Erythroblast (primary cell): ENCODE data around the gene GBX2.

ENCODE experiments used
- GATA1 ChIP-seq: IDR thresholded peaks from 2 replicates; pipeline ENCODE4 v1.6.1; 2011; ENCODE audit warnings: low read depth, mild to moderate bottlenecking, control low read depth, low read length, moderate library complexity
- POLR2A ChIP-seq: IDR thresholded peaks from 2 replicates; pipeline ENCODE4 v1.6.1; 2011; ENCODE audit warnings: mild to moderate bottlenecking, low read length

DNA sequence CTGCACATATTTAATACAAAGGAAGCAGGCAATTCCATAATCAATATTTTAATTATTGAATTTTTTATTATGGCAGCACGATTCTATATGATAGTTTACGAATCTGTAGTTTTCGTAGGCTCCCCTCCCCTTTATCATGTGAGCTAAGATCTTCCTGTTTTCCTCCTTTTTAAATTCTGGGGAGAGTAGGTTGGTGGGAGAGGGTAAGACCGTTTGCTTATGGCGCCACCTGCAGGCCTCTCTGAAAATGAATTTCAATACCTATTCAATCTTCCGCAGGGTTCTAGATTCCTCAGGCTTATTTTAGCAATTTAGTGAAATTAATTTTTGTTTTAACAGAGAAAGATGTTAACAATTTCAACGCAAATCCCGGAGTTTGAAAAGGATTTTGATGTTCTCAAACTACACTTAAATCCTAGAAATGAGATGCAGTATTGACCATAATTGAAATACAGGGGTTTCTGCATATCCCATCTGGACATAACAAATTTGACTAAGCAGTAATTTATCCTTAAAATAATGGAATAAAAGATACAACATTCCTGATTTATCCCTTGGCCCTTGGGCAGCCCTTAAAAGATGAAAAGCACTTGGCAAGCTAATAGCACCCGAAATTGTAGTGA, 12.8 kb upstream of the GBX2 start:
- no peak for TF ChIP-seq POLR2A
- no peak for TF ChIP-seq GATA1
